SK-N-SH (cell line): Measurements from ENCODE around the gene RPL19. TPM values are rescaled to one million over a fixed set of nuclear protein-coding genes. Genes with fewer than 3 reads are reported as not detected.

Experiments used
- CTCF ChIA-PET: fragments of 300-600, 350-600 bp; formaldehyde crosslinking; extraction: SDS; loops from one replicate; lab custom pipeline; 2021; lab: Yijun Ruan, JAX
- POLR2A ChIA-PET: fragments of 350-600 bp; sonication (Branson Sonifier 250); formaldehyde crosslinking; extraction: SDS; loops from one replicate; lab custom pipeline; 2020; ENCODE audit warnings: antibody characterized with exemption, inconsistent platforms; lab: Yijun Ruan, JAX
- DNase-seq: peaks from one replicate; pipeline ENCODE4 v3.0.0; 2012
- H2AFZ ChIP-seq: fragments of 200-600 bp; sonication (generic); 2 replicates; pipeline ENCODE4 v1.8.1; 2016; ENCODE audit warnings: antibody characterized with exemption, mild to moderate bottlenecking, low read depth
- H3F3A ChIP-seq: fragments of 200-600 bp; sonication (generic); replicated peaks from 2 replicates; pipeline ENCODE3; 2016; ENCODE audit warnings: antibody characterized with exemption, mild to moderate bottlenecking; ENCODE audit not compliant: insufficient read depth
- H3K27ac ChIP-seq, 2 experiments: fragments of 200-500 bp in 1 of 2; fragments of 200-600 bp in 1 of 2; sonication (Bioruptor generic) in 1 of 2; sonication (generic), shearing (Covaris generic) in 1 of 2; 2 replicates each; pipeline versions ENCODE4 v1.5.1 to v1.6.1; 2014 to 2016; ENCODE audit warnings: low read depth in 2 of 2, inconsistent platforms in 1 of 2, low read length in 1 of 2, mild to moderate bottlenecking in 1 of 2, mixed read lengths in 1 of 2
- H3K27me3 ChIP-seq: fragments of 200-600 bp; sonication (generic), shearing (Covaris generic); 2 replicates; pipeline ENCODE4 v1.6.1; 2016; ENCODE audit warnings: mixed run types; ENCODE audit not compliant: insufficient read depth
- H3K36me3 ChIP-seq, 2 experiments: fragments of 200-500 bp in 1 of 2; fragments of 200-600 bp in 1 of 2; sonication (Bioruptor generic) in 1 of 2; sonication (generic) in 1 of 2; replicated peaks in 1 of 2; 2 replicates each; pipeline versions ENCODE3 to v1.5.1; 2014 to 2016; ENCODE audit warnings: low read length in 1 of 2, mild to moderate bottlenecking in 1 of 2; ENCODE audit not compliant: insufficient read depth in 2 of 2, control insufficient read depth in 1 of 2
- H3K4me1 ChIP-seq, 2 experiments: fragments of 200-500 bp in 1 of 2; fragments of 200-600 bp in 1 of 2; sonication (Bioruptor generic) in 1 of 2; sonication (generic), shearing (Covaris generic) in 1 of 2; 2 replicates each; pipeline versions ENCODE4 v1.5.1 to v1.6.1; 2014 to 2016; ENCODE audit warnings: low read depth in 1 of 2, low read length in 1 of 2, mixed run types in 1 of 2; ENCODE audit not compliant: insufficient read depth in 2 of 2, control insufficient read depth in 1 of 2
- H3K4me2 ChIP-seq: fragments of 200-600 bp; sonication (generic), shearing (Covaris generic); 2 replicates; pipeline ENCODE4 v1.6.1; 2017; ENCODE audit warnings: mixed run types
- H3K4me3 ChIP-seq, 2 experiments: fragments of 200-500 bp in 1 of 2; fragments of 200-600 bp in 1 of 2; sonication (Bioruptor generic) in 1 of 2; sonication (generic), shearing (Covaris generic) in 1 of 2; 2 replicates each; pipeline versions ENCODE4 v1.5.1 to v1.8.1; 2014 to 2016; ENCODE audit warnings: low read depth in 2 of 2, inconsistent platforms in 1 of 2, low read length in 1 of 2, mild to moderate bottlenecking in 1 of 2, mixed read lengths in 1 of 2, moderate library complexity in 1 of 2
- H3K79me2 ChIP-seq: fragments of 200-600 bp; sonication (generic); 2 replicates; pipeline ENCODE4 v1.8.1; 2017; ENCODE audit warnings: mild to moderate bottlenecking; ENCODE audit not compliant: insufficient read depth
- H3K9ac ChIP-seq: fragments of 200-600 bp; sonication (generic); 2 replicates; pipeline ENCODE4 v1.6.1; 2017; ENCODE audit warnings: mixed run types
- H3K9me2 ChIP-seq: fragments of 200-600 bp; sonication (generic); 2 replicates; pipeline ENCODE4 v1.6.1; 2017; ENCODE audit warnings: mixed run types
- H3K9me3 ChIP-seq: fragments of 200-600 bp; sonication (generic); 2 replicates; pipeline ENCODE4 v1.6.1; 2017; ENCODE audit warnings: mixed run types, mild to moderate bottlenecking, moderate library complexity
- H4K20me1 ChIP-seq: fragments of 200-600 bp; sonication (generic); 2 replicates; pipeline ENCODE4 v1.6.1; 2017; ENCODE audit warnings: mild to moderate bottlenecking, mixed run types; ENCODE audit not compliant: insufficient read depth
- FOSL2 ChIP-seq: IDR thresholded peaks from 2 replicates; pipeline ENCODE4 v1.4.0; 2012; ENCODE audit warnings: low read depth, mild to moderate bottlenecking, moderate library complexity, borderline replicate concordance
- MAX ChIP-seq: IDR thresholded peaks from 2 replicates; pipeline ENCODE4 v1.4.0; 2012; ENCODE audit warnings: low read depth
- RCOR1 ChIP-seq: fragments of 150-350 bp; IDR thresholded peaks from 2 replicates; pipeline ENCODE4 v1.6.1; 2017; ENCODE audit warnings: antibody characterized with exemption, low read length
- SMC3 ChIP-seq: IDR thresholded peaks from 2 replicates; pipeline ENCODE4 v1.6.1; 2012; ENCODE audit warnings: low read depth, low read length, improper control_type of control experiment
- USF1 ChIP-seq: IDR thresholded peaks from 2 replicates; pipeline ENCODE4 v1.4.0; 2012; ENCODE audit warnings: low read depth, borderline replicate concordance
- USF2 ChIP-seq: fragments of 150-350 bp; IDR thresholded peaks from 2 replicates; pipeline ENCODE4 v1.6.1; 2017; ENCODE audit warnings: antibody characterized with exemption, low read length, low read depth, borderline replicate concordance
- WGBS: methylation state at CpG from one replicate; pipeline ENCODE4 v1.1.6; 2017; ENCODE audit warnings: low lambda C conversion rate; 5-methylcytosine and 5-hydroxymethylcytosine counted together
- polyA plus RNA-seq, 3 experiments: library from polyadenylated mRNA; depleted of rRNA; stranded (reverse); fragments of >200 nt; gene quantifications; 2 replicates each; pipeline ENCODE4 v1.2.3, GENCODE V29; 2012

The RPL19 gene
- polyA plus RNA-seq, 1 of the 3 experiments (the other 2 are of a cell fraction) = 3,473 TPM

- H3K9me2 ChIP-seq = no peaks in the 10 kb centered on the region
- ChIA-PET CTCF (interaction anchor here (1.7 to 6.2 kb wide), 2 partner anchors 8 to 46 kb away, joined by 11 to 51 read pairs; no protein-coding TSS in a partner anchor), POLR2A (interaction anchor here (0.7 kb wide), 1 partner anchor 284 kb away, joined by 7 read pairs; no protein-coding TSS in a partner anchor)
- DNase-seq = no peak
- H3K36me3 ChIP-seq = peaks cover 5 to 23% of the 10 kb centered on the region in 2 experiments
- H3K79me2 ChIP-seq = no peaks in the 10 kb centered on the region
- no peaks in the 10 kb centered on the region for H3K4me1 ChIP-seq
- H3K4me2 ChIP-seq = no peak overlapping the region
- WGBS = 85% methylated on average over 7 of the region's 7 CpGs
- H3F3A ChIP-seq = no peaks in the 10 kb centered on the region
- H2AFZ ChIP-seq = no peak overlapping the region
- no peaks in the 10 kb centered on the region for H3K9me3 ChIP-seq
- no peaks in the 10 kb centered on the region for H4K20me1 ChIP-seq
- H3K27me3 ChIP-seq = no peaks in the 10 kb centered on the region
- no peak overlapping the region for H3K9ac ChIP-seq
- no peak overlapping the region for H3K27ac ChIP-seq
- TF ChIP-seq MAX (no peak), FOSL2 (no peak), USF1 (no peak), RCOR1 (no peak), USF2 (no peak), SMC3 (no peak)
- H3K4me3 ChIP-seq = no peak overlapping the region
Measured at GRCh38 chr17:39252788-39253460, 52.8 kb downstream of the RPL19 start.

Other genes with a start within 250 kb of the RPL19 start
- not detected in 2 replicates for gene FBXO47, start 232.9 kb upstream of the RPL19 start, polyA plus RNA-seq (2012; rRNA removed)
- gene PLXDC1, start 48.6 kb upstream of the RPL19 start, polyA plus RNA-seq (2012; rRNA removed) = 1.5 and 2.4 TPM in 2 replicates
- gene ARL5C, start 34.1 kb upstream of the RPL19 start, polyA plus RNA-seq (2012; rRNA removed) = not detected in 2 replicates
- 7.2 and 7.4 TPM in 2 replicates for gene CACNB1, start 2.6 kb upstream of the RPL19 start, polyA plus RNA-seq (2012; rRNA removed)
- gene STAC2, start 25.7 kb downstream of the RPL19 start, polyA plus RNA-seq (2012; rRNA removed) = 0.07 and 0.08 TPM in 2 replicates
- gene FBXL20, start 201.3 kb downstream of the RPL19 start, polyA plus RNA-seq (2012; rRNA removed) = 2.2 and 2.7 TPM in 2 replicates